HG03139 (cell line): ENCODE measurements around the gene CISH.

Experiments used
- ATAC-seq: cut with Tn5 transposase; IDR thresholded peaks from one replicate; pipeline ENCODE4 v1.9.1; 2021; ENCODE audit not compliant: unreplicated experiment

The CISH gene

DNA sequence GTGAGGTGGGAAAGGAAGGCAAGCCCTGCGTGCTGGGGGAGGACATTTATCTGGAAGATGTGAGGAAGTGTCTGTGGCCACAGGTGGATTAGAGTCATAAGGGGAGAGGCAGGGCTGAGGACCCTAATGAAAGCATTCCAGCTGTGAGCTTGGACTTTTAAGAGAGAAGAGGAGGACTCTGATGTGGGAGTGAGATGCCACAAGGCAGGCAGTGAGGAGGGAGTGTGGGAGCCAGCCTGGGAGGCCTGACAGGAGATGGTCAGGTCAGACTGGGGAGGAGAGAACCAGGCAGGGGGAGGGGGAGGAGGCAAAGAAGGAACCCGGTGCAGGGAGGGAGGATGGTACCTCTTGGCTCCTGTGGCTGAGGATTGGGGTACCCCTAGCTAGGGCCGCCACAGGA is 26.4 kb upstream of the CISH start:
- ATAC-seq, result no peak

DNA sequence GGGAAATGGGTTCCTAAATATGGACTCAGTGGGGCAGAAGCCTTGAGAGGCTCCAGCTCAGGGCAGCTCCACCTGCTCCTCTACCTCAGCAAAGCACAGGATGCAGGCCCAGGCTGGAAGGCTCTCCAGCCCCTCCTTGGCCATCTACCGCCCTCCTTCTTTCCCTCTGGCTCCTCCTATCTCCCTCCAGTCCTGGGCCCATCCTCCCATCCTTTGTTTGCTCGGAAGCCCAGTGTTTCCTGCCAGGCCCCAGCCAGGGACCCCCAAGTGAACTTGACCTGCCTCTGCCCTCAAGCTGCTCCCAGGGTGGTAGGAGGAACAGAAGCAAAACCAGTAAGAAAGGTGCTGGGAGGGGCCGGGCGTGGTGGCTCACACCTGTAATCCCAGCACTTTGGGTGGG is 25.4 kb upstream of the CISH start:
- no peak for ATAC-seq

DNA sequence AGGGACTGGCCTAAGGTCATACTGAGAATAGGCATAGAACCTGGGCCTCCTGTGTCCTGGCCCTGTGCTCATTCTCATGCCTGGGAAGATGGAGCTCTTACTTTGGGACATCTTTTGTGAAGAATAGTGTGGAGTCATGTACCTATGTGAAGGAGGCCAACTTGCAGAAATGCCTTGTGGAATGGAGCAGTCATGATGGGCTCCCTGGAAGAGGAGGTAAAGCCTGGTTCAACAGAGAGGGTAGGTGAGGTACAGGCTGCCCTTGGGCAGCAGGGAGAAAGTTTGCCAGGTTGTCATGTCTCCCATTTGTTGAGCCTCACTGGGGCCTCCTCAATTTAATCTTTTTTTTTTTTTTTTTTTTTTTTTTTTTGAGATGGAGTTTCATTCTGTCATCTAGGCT is 23.5 kb upstream of the CISH start:
- no peak for ATAC-seq

DNA sequence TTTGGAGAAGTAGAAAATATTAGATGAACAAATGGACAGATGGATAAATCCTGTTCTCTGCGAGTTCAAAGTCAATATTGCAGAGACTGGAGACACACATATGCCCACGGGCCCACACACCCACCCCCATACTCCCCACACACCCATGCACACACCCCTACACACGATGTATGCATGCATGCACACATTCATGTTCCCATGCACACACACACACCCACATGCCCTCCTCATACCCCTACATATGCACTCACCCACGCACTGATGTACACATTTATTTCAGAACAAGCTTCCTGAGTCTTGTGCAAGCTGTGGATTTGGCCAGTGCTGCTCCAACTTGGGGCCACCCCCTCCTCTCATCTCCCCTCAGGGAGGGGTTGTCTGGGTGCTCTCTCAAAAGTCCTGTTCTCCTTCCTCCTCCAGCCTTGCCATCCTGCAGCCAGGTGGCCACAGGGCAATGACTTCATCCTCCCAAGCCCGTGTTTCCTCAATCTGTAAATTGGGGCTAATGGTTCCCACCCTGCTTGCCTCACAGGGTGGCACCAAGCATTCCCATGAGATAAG is 21.7 kb upstream of the CISH start:
- no peak for ATAC-seq

DNA sequence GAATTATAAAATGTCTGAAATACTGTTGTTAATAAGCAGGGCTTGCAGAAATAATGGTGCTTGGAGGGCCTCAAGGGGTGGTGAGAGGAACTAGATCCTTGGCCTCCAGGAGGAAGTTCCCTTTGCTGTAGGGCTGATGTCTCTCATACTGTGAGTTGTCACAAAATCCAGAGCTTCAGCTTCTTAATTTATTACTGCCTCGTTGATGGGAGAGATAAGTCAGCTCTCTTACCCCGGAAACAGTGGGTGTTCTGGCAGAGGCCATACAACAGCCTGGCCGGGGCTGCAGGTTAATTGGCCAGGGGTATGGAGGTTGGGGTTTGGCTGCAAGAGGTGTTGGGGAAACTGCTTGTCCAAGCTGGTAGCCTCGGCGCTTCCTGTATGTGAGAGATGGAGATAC is 20.9 kb upstream of the CISH start:
- no peak for ATAC-seq

DNA sequence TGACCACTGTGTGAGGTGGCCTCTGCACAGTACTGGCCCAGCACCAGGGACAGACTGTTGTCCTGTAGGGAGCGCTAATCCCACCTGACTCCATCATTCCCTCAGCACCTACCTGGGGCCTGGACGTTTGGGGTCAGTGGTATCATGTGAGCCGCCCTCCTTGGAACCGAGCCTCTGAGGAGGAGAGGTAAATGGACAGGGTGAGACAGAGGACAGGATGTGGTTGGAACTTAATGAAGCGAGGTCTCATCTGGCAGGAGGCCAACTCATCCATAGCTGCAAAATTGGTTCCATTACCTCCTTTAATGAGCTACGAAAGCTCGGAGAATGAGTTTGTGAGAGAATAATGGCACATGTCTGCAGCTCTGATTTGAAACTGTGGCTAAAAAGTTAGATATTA is 19.3 kb upstream of the CISH start:
- ATAC-seq, result no peak

DNA sequence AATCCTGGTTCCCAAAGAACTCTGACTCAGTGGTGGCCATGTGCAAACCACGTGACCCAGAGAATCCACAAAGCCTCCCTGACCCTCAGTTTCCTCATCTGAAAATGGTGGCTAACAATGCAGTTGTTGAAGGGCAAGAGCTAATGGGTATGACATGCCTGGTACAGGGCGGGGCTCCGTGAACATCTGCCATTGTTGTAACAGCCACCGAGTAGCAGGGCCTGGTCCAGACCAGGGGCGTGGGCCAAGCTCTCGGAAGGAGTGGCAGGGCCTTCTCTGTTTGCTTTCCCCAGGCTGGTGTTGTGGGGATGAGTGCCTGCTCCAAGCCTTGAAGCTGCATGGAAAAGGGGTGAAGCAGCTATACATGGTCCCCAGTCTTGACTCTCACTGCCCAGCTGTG is 18.8 kb upstream of the CISH start:
- ATAC-seq, result no peak

DNA sequence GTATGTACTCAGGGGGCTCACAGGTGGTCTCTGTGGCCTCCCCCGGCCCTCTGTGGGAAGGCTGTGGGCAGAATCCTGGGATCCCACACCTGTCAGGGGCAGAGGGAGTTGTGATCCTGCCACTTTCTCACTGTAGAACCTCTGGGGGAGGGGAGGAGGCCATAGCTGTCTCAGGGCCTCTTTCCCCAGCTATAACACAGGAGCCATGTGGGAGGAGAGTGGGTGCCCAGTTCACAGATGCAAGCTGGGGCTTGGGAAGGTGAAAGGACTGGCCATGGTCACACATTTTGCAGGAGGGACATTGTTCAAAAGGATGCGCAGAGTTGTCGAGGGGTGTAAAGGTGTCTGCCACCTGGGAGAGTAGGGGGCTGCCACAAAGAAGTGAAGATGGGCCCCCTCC is 17.0 kb upstream of the CISH start:
- ATAC-seq, result no peak

DNA sequence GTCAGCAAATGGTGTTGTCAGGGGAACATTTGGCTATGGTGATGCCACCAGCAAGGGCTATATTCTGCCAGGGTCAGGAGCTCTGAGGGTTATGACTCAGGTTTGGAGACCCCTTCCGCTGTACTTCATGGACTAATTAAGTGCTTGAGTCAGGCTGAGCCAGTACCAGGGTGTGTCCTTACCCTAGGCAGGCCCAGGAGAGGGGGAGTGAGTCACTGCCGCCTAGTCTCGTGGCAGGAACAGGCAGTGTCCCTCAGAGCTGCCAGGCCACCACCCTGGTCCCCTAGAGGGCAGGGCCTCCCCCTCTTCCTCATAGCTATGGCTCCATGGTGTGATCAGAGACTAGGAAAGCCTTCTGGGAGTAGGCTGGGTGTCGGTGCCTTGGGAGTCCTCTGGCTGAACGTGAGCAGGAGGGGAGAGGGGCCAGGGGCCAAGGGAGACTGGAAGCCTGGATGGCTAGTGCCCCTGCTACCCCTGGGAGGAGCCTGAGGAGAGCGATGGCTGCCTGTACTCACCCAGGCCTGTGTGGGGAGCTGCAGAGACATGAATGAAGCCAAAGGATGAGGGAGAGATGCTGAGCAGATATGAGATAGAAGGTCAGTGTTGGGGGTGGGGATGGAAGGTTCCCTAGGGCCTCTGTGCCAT is 16.0 kb upstream of the CISH start:
- ATAC-seq, result no peak

DNA sequence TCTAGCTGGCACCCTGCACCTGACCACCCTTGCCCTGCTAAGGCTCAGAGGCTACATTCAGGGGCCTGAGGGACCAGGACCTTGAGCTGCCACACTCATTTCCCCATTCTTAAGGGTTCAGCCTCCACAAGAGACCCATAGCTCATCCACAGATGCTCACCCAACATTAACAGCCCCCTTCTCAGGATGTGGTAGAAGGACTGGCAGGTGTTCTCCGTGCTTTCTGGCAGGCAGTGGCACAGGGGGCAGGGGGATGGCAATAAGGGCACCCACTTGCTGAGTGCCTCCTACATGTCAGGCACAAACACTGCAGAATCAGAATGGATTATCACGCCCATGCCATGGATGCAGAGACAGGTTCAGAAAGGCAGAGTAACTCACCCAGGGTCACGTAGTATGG is 14.8 kb upstream of the CISH start:
- ATAC-seq, result no peak

DNA sequence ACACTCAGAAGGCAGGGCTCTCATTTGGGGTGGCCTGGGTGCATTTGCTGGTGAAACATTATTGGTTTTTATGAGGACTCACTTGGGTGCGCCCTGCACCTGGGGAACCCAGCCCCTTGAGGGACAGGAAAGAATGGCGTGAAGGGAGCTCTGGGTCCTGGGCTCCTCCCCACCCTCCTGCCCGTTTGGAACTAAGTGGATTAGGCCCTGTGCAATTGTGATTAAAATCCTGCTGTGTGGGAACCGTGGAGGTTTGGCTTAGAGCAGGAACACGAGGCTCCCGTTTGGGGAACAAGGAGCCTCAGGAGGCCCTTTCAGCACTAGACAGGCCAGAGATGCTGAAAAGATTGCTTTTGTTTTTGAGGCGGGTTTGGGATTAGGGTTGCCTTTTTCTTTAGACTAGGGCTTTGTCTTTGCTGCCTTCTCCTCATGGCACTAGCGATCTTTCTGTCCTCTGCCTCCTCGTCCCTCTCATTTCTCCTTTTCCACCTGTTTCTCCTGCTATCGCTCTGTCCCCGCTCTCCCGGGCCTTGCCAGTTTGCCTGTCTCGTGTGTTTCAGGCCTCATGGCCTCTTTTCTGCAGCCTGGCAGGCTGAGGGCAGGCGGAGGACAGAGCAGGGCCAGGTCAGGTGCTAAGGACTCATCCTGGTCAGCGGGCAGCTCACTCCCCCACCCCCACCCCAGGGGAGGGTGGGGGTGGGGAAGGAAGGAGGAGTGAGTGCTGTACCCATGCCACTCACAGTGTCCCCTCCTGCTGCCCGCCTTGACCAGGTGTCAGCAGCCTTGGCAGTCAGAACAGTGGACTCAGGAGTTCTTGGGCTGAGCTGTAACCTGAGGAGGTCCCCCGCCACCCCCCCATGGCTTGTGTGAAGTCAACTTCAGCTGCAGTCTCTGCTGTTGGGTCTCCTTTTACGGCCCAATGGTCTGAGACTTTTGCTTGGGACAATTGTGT is 13.9 kb upstream of the CISH start:
- no peak for ATAC-seq

DNA sequence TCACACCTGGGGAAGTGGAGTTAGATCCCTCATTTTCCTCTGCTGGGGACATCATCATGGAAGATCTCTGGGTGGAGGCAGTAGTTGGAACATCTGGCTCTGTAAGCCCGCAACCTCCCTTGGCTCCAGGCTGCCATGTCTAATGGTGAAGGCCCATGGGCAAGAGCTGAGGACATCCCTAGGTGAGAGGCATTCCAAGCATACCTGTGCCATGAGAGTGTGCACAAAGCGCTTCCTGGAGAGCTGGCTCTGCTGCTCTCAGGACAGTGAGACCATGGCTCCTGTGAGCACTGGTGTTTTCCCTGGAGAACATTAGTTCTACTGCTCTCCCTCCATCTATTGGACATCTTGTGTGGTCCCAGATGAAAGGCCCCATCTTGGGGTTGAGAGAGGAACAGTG is 13.1 kb upstream of the CISH start:
- ATAC-seq, result no peak

DNA sequence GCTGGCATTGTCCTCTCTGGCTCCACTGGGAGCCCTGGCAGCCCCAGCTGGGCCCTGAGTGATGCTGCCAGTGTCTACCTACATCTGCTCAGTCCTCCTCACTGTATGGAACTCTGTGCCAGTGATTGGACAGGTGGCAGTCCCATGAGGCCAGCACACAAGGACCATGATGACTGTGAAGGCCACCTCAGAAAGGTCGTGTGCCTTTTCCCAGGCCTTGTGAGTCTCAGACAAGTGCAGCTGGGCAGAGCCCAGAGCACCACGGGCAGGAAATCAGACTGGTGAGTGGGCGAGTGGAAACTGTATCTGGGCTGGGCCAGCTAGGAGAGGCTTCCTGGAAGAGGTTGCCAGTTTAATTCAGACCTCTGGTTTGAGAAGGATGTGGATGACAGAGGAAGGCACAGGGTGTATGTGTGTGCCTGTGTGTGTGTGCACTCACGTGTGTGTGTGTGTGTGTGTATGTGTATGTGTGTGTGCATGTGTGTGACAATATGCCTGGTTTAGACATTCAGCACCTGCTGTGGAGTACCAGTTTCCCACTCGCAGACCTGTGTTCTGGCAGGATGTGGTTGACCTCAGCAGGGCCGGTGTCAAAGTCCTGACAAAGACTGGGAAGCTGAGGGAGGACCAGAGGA is 12.4 kb upstream of the CISH start:
- ATAC-seq, result peak; percentile 38

DNA sequence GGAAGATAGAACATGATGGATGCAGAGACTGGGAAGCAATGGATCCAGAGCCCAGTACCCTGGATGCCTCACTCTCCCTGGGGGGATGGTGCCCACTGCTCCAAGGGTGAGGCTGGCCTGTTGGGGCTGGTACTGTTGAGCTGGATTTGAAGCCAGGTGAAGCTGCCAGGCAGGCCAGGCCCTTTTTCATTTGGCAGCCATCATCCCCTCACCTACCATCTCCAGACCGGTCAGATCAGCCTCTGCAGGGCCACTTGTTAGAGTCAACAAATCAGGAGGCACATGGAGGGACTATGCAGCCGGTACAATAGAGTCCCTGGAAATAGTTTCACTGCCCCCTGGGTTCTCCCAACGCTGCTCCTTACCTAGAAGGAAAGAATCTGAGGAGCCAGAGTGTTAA is 11.3 kb upstream of the CISH start:
- ATAC-seq, result no peak

DNA sequence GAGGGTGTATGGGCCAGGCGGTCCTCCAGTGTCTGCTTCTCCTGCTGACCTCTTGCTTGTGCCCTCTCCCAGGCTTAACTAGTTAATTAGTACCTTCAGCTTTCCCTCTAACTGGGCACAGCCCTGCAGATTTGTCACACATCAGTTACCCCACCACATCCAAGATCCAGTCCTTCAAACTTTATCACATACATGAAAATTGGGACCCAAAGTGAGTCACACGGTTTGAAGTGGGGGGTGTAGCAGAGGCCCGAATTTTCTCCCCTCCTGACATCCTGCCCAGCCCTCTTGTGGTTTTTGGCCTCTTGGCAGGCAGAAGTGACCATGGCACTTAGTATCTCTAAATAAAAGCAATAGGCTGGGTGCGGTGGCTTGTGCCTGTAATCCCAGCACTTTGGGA is 9.2 kb upstream of the CISH start:
- ATAC-seq, result no peak

DNA sequence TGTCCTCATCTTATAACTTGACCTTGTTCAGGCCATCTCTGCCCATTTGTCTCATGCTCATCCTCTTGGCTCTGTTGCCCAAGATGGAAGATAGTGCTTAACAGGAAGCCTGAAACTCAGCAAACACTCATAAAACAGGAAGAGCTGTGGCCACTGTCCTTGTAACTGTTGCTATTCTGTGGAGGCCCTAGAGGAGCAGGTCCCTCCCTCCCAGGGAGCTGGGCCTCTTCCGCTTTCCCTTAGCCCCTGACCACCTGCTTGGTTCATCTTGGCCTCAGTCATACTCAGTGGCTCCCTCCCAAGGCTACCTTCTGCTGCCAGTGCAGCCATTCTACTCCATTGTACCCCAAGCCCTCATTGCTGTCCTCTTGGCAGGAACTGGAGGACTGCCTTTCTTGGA is 8.8 kb upstream of the CISH start:
- ATAC-seq, result no peak

DNA sequence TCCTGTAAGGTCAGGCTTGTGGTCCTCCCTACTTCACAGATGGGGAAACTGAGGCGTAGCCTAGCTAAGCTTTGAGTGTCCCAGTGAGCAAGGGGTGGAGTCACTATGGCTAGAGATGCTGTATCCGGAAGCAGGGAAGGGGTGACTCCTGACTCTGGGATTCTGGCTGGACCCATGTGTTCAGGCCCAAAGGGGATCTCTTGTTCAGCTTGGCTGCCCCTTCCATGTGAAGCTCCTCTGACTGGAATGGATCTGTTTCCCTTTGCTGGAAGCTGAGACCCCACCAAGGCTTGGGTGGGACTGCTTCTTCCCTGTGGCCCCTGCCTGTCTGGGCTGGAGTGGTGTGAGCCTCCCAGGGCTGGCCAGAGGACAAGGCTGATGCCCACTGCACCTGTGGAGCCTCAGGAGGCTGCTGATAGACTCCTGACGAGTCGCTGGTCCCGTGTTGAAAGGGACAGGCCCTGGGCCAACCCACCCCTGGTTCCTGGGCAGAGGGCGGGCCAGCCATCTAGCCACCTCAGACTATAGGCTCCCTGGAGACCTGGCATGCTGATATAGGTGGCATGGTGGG is 6.4 kb upstream of the CISH start:
- no peak for ATAC-seq

DNA sequence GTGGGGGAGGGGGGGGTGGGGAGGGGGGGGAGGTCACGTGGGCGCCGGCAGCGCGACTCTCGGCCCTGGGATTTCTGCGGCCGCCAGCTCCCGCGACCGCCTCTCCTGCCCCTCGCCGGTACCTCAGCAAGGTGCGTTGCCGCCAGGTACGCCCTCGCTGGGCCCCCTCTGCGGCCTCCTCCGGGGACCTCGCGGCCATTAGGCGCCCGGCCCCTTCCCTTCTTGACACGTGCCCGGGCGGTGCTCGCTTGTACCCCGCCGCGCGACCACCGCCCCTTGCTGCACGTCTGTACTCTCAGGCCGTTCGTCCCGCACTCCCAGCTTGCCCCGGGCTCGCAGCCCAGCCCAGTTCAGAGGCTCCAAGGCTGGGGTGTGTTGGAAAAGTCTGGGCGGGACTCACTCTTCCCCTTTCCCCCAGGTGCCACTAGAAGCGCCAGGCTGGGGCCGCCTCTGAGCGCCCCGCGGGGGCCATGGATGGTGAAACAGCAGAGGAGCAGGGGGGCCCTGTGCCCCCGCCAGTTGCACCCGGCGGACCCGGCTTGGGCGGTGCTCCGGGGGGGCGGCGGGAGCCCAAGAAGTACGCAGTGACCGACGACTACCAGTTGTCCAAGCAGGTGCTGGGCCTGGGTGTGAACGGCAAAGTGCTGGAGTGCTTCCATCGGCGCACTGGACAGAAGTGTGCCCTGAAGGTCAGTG is 5.7 kb upstream of the CISH start, which contains the start of gene MAPKAPK3:
TSS of gene MAPKAPK3 (plus strand) at position 56 of the 696 bp plus-strand sequence. CDS start at position 471, 415 bp downstream.
- peak; percentile 18 for ATAC-seq

DNA sequence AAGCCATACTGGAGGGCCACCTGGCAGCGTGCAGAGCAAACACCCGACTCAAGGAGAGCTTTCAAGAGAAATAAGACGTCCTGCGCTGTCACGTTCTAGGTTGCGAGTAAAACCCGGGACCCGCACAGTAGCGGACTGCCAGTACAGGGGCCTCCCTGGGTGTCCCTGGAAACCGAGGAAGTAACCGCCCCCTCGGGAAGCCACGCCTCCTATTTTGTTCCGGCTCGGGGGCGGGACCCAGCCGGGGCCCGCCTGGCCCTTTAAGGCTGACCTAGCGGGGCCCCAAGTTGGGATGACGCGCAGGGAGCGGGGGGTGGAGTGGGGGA is 5.2 kb upstream of the CISH start:
- peak; percentile 53 for ATAC-seq

DNA sequence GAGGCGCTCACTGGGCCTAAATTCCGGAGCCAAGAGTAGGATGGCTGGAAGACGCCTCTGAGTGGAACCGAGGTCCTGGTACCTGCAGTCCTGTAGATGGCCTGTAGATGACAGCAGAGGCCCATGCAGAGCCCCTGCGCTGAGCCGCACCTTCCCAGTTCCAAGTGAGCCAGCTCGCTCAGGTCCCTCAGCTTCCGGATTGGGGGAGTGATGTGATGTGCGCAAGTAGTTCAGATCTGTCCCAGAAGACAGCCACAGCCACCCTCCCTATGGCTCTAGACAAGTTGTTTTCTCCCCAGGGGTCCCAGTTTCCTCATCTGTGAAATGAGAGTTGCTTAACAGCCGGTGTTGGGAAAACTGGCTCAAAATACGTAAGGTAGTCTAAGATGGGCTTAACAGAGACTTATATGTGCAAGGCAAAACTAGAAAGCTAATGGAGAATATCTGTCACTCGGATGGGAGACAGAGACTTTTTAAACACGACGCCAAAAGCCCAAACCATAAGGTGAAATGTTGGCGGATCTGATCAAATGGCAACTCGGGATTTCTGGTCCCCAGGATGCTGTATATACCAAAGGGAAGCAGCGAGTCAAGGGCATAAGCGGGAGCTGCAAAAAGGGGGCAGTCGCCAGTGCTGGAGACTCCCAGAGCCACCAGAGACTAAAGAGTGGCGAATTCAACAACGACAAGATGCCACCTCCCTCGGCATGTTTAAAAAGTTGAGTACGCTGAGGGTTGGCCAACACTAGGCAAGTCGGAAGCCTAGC is 4.6 kb upstream of the CISH start:
- ATAC-seq, result no peak
